ENCODE data around the gene LAIR1.

- TF ChIP-seq GATA3 (IDR thresholded peaks at IDR 0.05; ENCODE audit: low read depth, low read length) (no peak), GATA2 (IDR thresholded peaks at IDR 0.05; ENCODE audit: low read depth, low read length) (no peak)
Observed at GRCh38 chr19:54408456-54409026, 43.8 kb upstream of the LAIR1 start.

Measured in SH-SY5Y (cell line).